Prostate gland (tissue), 2 donors: ENCODE results near the gene HEATR5B.

Experiments
- POLR2AphosphoS5 ChIP-seq: sonication (generic); formaldehyde crosslinking; IDR thresholded peaks from one replicate; pipeline ENCODE4 v1.6.1; 2017; ENCODE audit warnings: antibody characterized with exemption
- TF ChIP-seq, protein P1 (sequence below), 4 experiments: fragments of 200-600 bp in 2 of 4; fragments of 450-650 bp in 2 of 4; sonication (generic) in 2 of 4; IDR thresholded peaks; 1 replicate in 3 of 4; 2 replicates in 1 of 4; pipeline ENCODE4 v1.5.1; 2016 to 2019; ENCODE audit warnings: antibody characterized with exemption in 4 of 4, mild to moderate bottlenecking in 2 of 4, moderate library complexity in 2 of 4

DNA sequence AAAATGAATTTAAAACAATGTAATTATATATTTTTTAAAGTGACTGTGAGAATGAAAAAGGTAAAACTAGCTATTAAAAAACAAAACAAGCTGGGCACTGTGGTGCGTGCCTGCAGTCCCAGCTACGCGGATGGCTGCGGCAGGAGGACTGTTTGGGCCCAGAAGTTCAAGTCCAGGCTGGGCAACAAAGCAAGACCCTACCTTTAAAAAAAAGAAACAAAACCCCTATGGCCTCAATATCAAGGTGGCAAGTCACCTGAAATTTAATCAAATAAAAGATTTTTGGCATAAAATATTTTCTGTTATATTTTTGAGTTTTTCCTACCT is 70.9 kb downstream of the HEATR5B start:
- TF ChIP-seq, protein P1, sequence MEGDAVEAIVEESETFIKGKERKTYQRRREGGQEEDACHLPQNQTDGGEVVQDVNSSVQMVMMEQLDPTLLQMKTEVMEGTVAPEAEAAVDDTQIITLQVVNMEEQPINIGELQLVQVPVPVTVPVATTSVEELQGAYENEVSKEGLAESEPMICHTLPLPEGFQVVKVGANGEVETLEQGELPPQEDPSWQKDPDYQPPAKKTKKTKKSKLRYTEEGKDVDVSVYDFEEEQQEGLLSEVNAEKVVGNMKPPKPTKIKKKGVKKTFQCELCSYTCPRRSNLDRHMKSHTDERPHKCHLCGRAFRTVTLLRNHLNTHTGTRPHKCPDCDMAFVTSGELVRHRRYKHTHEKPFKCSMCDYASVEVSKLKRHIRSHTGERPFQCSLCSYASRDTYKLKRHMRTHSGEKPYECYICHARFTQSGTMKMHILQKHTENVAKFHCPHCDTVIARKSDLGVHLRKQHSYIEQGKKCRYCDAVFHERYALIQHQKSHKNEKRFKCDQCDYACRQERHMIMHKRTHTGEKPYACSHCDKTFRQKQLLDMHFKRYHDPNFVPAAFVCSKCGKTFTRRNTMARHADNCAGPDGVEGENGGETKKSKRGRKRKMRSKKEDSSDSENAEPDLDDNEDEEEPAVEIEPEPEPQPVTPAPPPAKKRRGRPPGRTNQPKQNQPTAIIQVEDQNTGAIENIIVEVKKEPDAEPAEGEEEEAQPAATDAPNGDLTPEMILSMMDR (IDR thresholded peaks at IDR 0.05): no peak
- no peak for TF ChIP-seq POLR2AphosphoS5
